IPS-20b (cell line): Measurements from ENCODE around the gene GATA5.
"Not testable (repeated sequence)": the region's sequence is repeated elsewhere in the genome, so short reads cannot be mapped to it uniquely, and the experiment has no call there.

Source experiments
- H3K27ac ChIP-seq: one replicate; pipeline ENCODE4 v1.5.1; 2013; ENCODE audit warnings: low read length
- H3K27me3 ChIP-seq: 2 replicates; pipeline ENCODE4 v1.6.1; 2013; ENCODE audit warnings: mild to moderate bottlenecking, low read length, inconsistent platforms; ENCODE audit not compliant: insufficient read depth
- H3K36me3 ChIP-seq: 2 replicates; pipeline ENCODE4 v1.6.1; 2013; ENCODE audit warnings: low read depth, mild to moderate bottlenecking, inconsistent platforms, low read length, moderate library complexity; ENCODE audit not compliant: insufficient read depth
- H3K4me1 ChIP-seq: 2 replicates; pipeline ENCODE4 v1.6.1; 2013; ENCODE audit warnings: mild to moderate bottlenecking, control low read depth, inconsistent platforms, low read length, moderate library complexity; ENCODE audit not compliant: insufficient read depth
- H3K4me3 ChIP-seq: 2 replicates; pipeline ENCODE4 v1.5.1; 2013; ENCODE audit warnings: mild to moderate bottlenecking, low read length, inconsistent platforms
- H3K9ac ChIP-seq: 2 replicates; pipeline ENCODE4 v1.6.1; 2013; ENCODE audit warnings: low read depth, mild to moderate bottlenecking, inconsistent platforms, low read length, moderate library complexity
- H3K9me3 ChIP-seq: 2 replicates; pipeline ENCODE4 v1.6.1; 2013; ENCODE audit warnings: mild to moderate bottlenecking, low read depth, low read length, inconsistent platforms; ENCODE audit not compliant: insufficient read depth

The GATA5 gene

DNA sequence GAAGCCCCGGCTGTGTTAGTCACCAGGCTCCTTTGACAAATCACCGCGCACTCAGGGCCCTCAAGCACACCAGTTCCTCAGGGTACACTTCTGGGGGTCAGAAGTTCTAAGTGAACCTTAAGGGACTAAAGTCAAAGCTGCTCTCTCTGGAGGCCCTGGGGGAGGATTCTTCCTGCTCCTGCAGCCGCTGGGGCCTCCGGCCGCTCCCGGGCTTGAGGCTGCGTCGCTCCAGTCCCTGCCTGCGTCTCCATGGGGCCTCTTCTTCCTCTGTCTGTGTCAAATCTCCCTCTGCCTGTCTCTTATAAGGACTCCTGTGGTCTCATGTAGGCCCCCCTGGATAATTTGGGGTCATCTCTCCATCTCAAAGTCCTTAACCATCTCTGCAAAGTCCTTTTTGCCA, 18.1 kb upstream of the GATA5 start:
- H3K27ac ChIP-seq: no peak overlapping the region
- H3K9ac ChIP-seq: no peak overlapping the region
- no peaks in the 10 kb centered on the region for H3K9me3 ChIP-seq
- H3K36me3 ChIP-seq: no peaks in the 10 kb centered on the region
- H3K27me3 ChIP-seq: peaks cover 8% of the 10 kb centered on the region; the same call in 1 of the 2 replicates
- H3K4me1 ChIP-seq: no peaks in the 10 kb centered on the region
- H3K4me3 ChIP-seq: no peak overlapping the region

DNA sequence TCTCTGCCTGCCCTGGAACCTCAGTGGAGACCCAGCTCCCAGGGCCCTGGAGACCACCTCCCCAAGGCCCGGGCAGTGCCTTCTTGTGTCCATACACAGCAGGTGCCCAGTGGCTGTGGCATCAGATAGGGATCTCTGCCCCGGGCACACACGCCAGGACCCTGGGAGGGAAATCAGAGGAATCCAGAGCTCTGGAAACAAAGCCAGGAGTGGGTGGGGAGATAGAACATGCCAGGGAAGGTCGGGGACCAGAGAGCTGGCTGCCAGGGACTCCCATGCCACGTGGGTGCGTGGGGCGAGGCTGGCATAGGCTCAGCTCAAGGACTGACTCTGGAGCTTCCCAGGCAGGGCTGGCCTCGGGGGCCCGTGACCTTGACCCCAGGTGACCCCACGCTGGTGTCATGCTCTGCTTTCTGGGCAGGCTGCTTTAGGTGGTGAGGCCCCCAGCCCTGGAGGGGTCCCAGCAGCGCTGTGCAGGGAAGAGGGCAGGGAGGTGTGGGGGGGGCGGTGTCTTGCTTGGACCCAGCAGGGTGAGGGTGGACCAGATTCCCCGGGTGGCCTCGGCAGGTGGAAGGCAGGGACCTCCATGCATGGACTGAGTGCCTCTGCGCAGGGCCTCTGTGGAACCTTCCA, 17.6 kb upstream of the GATA5 start:
- no peak overlapping the region for H3K27ac ChIP-seq
- H3K4me3 ChIP-seq: no peak overlapping the region
- H3K4me1 ChIP-seq: no peaks in the 10 kb centered on the region
- H3K9me3 ChIP-seq: no peaks in the 10 kb centered on the region
- no peaks in the 10 kb centered on the region for H3K36me3 ChIP-seq
- H3K27me3 ChIP-seq: peaks cover 13% of the 10 kb centered on the region
- no peak overlapping the region for H3K9ac ChIP-seq

DNA sequence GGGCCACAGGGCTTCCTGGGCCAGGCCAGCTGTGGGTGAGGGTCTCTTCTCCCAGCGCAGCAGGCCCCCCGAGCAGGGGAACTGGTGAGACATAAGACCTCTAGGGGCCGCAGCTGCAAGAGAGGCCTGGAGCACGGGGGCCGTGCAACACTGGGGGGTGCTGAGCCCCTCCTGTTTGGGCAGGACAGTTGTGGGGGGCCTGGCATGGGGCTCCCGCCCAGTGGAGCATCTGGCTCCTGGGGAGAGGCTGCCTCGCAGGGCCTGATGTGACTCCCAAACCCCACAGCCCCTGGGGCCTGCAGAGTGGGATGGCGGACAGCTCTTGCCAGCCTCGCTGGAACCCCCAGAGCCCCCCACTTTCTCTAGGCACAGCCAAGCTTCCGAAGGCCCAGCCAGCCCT, 16.9 kb upstream of the GATA5 start:
- Histone ChIP-seq H3K4me1 (no peaks in the 10 kb centered on the region), H3K9me3 (no peaks in the 10 kb centered on the region), H3K36me3 (no peaks in the 10 kb centered on the region), H3K9ac (no peak overlapping the region), H3K27ac (no peak overlapping the region), H3K27me3 (peaks cover 20% of the 10 kb centered on the region), H3K4me3 (no peak overlapping the region)

DNA sequence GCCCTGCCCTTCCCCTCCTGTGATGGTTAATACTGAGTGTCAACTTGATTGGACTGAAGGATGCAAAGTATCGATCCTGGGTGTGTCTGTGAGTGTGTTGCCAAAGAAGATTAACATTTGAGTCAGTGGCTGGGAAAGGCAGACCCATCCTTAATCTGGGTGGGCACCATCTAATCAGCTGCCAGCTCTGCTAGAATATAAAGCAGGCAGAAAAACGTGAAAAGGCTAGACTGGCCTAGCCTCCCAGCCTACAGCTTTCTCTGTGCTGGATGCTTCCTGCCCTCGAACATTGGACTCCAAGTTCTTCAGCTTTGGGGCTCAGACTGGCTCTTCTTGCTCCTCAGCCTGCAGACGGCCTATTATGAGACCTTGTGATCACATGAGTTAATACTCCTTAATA, 15.0 kb upstream of the GATA5 start:
- H3K36me3 ChIP-seq, H3K4me1 ChIP-seq: not testable (repeated sequence)
- H3K27me3 ChIP-seq: peaks cover 34% of the 10 kb centered on the region

DNA sequence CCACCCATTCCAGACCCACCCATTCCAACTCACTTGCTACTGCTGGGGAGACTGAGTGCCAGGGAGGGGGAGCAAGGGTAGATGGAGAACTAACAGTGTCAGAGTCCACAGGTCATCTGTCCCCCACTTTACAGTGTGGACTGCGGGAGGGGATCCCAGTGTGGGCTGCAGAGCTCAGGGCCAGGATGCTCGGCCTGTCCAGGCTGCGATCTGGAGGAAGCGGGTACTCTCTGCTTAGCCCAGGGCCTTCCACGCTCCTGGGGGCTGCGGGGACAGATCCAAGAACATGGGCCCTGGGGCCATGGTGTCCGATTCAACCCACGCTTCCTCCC, 14.1 kb upstream of the GATA5 start:
- peaks cover 43% of the 10 kb centered on the region for H3K27me3 ChIP-seq
- no peak overlapping the region for H3K9ac ChIP-seq
- H3K27ac ChIP-seq: no peak overlapping the region
- H3K9me3 ChIP-seq: no peaks in the 10 kb centered on the region
- no peaks in the 10 kb centered on the region for H3K36me3 ChIP-seq
- H3K4me3 ChIP-seq: no peak overlapping the region
- H3K4me1 ChIP-seq: no peaks in the 10 kb centered on the region

More for the DNA sequence above, 15.0 kb upstream of the GATA5 start:
- H3K9me3 ChIP-seq, H3K27ac ChIP-seq, H3K4me3 ChIP-seq, H3K9ac ChIP-seq: not testable (repeated sequence)

DNA sequence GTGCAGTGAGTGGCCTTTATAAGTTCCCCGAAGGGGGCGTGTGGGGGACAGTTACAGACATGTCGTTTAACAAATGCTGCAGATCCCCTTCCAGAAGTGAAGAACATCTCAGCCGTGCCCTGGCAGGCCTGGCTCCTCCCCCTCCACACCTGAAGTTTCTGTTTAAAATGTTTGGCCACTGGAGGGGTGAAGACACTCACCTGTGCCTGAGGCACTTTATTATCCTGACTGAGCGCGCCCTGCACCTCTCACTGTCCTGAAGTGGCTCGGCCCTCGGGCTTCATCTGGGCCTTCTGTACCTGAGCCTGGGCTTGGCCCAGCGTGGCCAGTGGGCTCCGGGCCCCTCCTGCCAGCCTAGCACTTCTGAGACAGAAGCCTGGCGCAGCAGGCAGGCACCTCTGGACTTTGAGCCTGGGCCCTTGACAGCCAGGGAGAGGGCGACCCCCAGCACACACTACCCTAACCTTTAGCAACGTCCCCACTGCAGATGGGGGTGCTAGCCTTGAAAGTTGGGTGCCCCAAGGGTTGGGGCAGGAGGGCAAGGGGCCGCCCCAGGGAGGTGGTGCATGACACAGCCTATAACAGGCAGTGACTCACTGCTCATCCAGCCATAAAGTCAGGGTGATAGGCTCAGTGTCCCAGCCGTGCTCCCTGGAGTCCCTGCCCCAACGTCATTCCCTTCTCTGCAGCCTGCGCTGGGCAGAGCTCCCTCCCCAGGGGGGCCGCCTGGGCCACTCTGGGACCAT, 13.6 kb upstream of the GATA5 start:
- H3K4me3 ChIP-seq: no peak overlapping the region
- H3K27ac ChIP-seq: no peak overlapping the region
- peaks cover 48% of the 10 kb centered on the region for H3K27me3 ChIP-seq
- no peaks in the 10 kb centered on the region for H3K9me3 ChIP-seq
- H3K9ac ChIP-seq: no peak overlapping the region
- no peaks in the 10 kb centered on the region for H3K36me3 ChIP-seq
- H3K4me1 ChIP-seq: no peaks in the 10 kb centered on the region

DNA sequence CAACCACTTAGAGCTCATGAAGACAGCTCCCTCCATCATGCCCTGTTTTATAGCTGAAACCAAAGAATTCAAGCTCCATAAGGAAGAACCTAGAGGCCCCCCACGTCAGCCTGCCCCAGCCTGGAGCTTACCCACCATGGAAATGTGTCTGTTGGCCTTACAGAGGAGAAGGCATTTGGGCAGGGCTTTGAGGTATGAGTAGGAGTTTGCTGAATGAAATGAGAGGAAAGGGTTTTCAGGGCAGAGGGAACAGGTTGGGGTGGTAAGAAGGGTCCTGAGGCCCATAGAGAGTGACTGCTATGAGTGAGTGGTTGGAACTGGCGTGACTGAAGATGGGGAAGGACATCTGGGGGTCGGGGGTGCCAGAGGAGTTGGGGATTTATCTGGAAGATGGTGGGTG, 12.7 kb upstream of the GATA5 start:
- no peak overlapping the region for H3K27ac ChIP-seq
- peaks cover 57% of the 10 kb centered on the region for H3K27me3 ChIP-seq
- no peak overlapping the region for H3K9ac ChIP-seq
- no peak overlapping the region for H3K4me3 ChIP-seq
- H3K9me3 ChIP-seq: no peaks in the 10 kb centered on the region
- peaks cover 1% of the 10 kb centered on the region; the same call in 1 of the 2 replicates for H3K4me1 ChIP-seq
- H3K36me3 ChIP-seq: no peaks in the 10 kb centered on the region

DNA sequence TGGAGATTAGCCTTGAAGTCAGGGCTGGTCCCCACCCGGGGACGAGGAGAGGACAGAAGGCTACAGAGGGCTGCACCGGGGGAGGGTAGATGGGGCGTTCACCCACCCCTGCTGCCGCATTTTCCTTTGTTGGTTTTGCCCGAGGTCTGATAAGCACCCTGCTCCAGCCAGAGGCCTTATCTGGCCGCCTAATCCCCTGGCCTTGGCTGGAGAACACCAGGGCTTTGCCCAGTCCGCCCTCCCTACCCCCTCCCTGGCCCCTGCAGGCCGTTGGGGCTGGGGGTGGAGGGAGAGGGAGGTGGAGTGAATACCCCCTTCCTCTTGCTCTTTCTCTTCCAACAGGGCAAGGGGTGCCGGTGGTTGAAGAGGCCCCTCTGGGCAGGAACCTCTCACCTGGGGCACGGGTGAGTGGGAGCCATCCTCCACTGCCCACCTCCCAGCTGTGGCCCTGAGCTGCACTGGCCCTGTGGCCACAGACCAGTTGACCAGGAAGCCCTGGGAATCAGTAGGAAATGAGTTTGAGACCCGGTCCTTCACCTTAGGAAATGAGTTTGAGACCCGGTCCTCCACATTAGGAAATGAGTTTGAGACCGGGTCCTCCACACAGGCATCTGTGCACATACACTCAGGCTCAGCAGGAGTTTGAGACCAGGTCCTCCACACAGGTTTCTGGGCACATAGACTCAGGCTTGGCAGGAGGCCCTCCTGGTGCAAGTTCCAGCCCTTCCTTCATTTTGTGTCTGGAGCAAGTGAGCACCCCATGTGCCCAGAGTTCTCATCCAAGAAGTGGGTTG, 12.0 kb upstream of the GATA5 start:
- Histone ChIP-seq H3K27me3 (peaks cover 64% of the 10 kb centered on the region), H3K4me1 (peaks cover 6% of the 10 kb centered on the region; the same call in 1 of the 2 replicates), H3K4me3 (no peak overlapping the region), H3K27ac (no peak overlapping the region), H3K9ac (no peak overlapping the region), H3K9me3 (no peaks in the 10 kb centered on the region), H3K36me3 (no peaks in the 10 kb centered on the region)

DNA sequence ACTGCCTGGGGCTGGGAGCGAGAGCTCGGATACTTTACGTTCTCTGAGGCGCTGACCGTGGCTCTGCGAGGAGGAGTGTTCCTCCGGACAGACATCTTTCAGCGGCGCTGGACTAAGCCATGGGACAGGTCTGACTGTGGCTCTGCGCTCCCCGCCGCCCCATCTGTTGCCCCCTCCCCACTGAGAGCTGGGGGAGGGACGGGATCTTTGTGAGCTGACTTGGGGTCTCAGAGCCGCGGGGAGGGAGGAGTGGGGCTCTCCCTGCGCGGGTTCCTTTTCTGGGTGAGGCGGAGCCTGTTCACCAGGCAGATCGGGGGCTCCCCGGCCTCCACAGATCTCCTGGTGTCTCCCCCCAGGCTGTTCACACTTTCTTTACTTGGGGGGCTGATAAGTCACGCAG, 11.3 kb upstream of the GATA5 start:
- Histone ChIP-seq H3K4me3 (no peak overlapping the region), H3K27ac (no peak overlapping the region), H3K9me3 (no peaks in the 10 kb centered on the region), H3K9ac (no peak overlapping the region), H3K27me3 (peaks cover 70% of the 10 kb centered on the region), H3K4me1 (peaks cover 9% of the 10 kb centered on the region; the same call in 1 of the 2 replicates), H3K36me3 (no peaks in the 10 kb centered on the region)

DNA sequence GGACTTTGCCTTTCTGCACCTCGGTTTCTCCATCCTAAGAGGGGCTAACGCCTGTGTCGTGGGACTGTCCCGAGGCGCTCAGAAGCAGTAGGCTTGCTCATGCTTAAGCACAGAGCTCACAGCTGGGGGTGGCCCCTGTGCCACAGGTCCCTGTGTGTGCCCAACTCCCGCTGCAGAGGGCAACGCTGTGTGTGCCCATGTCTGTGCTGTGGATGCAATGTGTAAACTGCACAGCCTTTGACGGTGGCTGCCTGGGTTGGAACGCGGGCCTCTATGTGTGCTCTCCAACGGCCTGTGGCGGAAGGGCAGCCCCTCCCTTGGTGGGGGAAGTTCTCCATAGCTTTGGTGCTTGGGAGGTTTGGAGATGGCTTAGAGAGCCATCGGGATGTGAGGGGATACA, 10.7 kb upstream of the GATA5 start:
- peaks cover 77% of the 10 kb centered on the region for H3K27me3 ChIP-seq

DNA sequence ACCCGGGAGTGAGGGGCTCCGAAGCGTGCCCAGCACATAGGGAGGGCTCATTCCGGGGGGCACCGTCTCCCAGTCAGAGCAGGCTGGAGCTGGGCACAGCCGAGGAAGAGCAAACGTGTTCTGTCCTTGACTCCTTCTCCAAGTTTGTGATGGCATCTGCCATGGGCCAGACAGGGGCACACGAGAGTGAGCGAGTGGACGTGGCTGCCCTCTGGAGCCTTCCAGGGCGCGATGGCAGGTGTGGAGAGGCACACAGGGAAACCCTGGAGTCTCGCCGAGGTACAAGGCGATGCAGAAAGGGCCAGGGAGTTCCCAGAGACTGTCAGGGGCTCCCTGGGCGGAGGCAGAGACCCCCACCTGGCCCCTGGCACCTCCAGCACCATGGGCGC, 9.9 kb upstream of the GATA5 start:
- no peaks in the 10 kb centered on the region for H3K36me3 ChIP-seq
- peaks cover 10% of the 10 kb centered on the region; the same call in 1 of the 2 replicates for H3K4me1 ChIP-seq
- no peak overlapping the region for H3K27ac ChIP-seq
- H3K4me3 ChIP-seq: no peak overlapping the region
- no peaks in the 10 kb centered on the region for H3K9me3 ChIP-seq
- H3K27me3 ChIP-seq: peaks cover 85% of the 10 kb centered on the region
- H3K9ac ChIP-seq: no peak overlapping the region

More for the DNA sequence above, 10.7 kb upstream of the GATA5 start:
- H3K36me3 ChIP-seq: no peaks in the 10 kb centered on the region
- H3K9ac ChIP-seq: no peak overlapping the region
- H3K4me1 ChIP-seq: peaks cover 10% of the 10 kb centered on the region; the same call in 1 of the 2 replicates
- H3K27ac ChIP-seq: no peak overlapping the region
- no peak overlapping the region for H3K4me3 ChIP-seq
- no peaks in the 10 kb centered on the region for H3K9me3 ChIP-seq
